Measurements from ENCODE around the gene CNTNAP5. TPM values are rescaled to one million over a fixed set of nuclear protein-coding genes. Genes with fewer than 3 reads are reported as not detected.

CNTNAP5 gene
- total and polyA plus RNA-seq, 3 donors from 2014 or later: 0.29 to 0.39 (median 0.31) TPM

DNA sequence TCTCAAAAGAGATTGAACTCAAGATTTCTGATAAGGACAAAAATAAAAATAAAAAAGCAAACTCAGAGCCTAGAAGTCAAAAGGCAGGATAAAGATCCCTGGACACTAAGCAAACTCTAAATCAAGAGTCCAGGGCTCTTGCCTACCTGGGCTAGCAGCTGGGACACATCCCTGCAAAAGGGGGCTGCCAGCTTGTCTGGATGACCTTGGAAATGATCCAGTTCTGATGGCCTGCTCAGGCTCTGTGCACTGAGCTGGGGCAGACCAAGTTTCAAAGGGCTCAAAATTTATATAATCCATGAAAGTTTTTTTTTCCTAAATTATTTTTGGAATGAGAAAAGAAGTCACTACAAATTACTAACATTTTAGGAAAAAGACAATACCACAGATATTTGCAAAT lies 557.3 kb downstream of the CNTNAP5 start:
- Histone ChIP-seq H3K36me3 (ENCODE audit: low read depth, missing control alignments) (no peaks in the 10 kb centered on the region), H3K4me1 (no peaks in the 10 kb centered on the region), H3K27ac (no peak overlapping the region), H3K9me3 (no peaks in the 10 kb centered on the region), H3K4me3 (no peak overlapping the region), H3K27me3 (no peaks in the 10 kb centered on the region)
- intact Hi-C loops (cut with DNase I; ENCODE audit: low total_unique reads): no loop called here
- no peak for DNase-seq
- TF ChIP-seq CTCF (IDR thresholded peaks at IDR 0.05) (no peak), POLR2A (IDR thresholded peaks at IDR 0.05) (no peak)

DNA sequence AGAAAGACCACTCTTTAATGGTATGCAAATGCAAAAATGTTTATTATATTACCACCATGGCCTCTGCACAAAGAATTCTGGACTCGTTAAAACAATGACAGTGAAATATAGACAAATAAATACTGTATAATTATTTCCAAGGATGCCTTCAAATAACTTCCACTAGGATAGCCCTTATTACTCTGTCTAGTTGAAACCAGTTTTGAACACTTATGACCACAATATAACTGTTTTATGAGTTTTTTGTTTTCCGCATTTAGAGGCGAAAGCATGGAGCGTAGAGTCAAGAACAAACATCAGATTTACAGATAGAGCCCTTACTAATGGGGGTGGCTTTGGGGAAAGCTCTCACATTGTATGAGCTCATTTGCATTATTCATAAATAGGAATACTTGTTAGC lies 559.5 kb downstream of the CNTNAP5 start:
- Histone ChIP-seq H3K27ac (no peak overlapping the region), H3K4me3 (no peak overlapping the region), H3K9me3 (no peaks in the 10 kb centered on the region), H3K27me3 (no peaks in the 10 kb centered on the region), H3K36me3 (ENCODE audit: low read depth, missing control alignments) (no peaks in the 10 kb centered on the region), H3K4me1 (no peaks in the 10 kb centered on the region)
- intact Hi-C loops (cut with DNase I; ENCODE audit: low total_unique reads): no loop called here
- 86 to 91% methylated on average over 4 of the region's 4 CpGs for WGBS, 2 donors
- no peak for DNase-seq
- no peak for TF ChIP-seq CTCF (IDR thresholded peaks at IDR 0.05)
- no peak for TF ChIP-seq POLR2A (IDR thresholded peaks at IDR 0.05)

GRCh38 chr2:124585277-124585676 lies 560.2 kb downstream of the CNTNAP5 start:
- TF ChIP-seq CTCF (IDR thresholded peaks at IDR 0.05): no peak
- no peak for TF ChIP-seq POLR2A (IDR thresholded peaks at IDR 0.05)
- Histone ChIP-seq H3K27ac (no peak overlapping the region), H3K9me3 (no peaks in the 10 kb centered on the region), H3K27me3 (no peaks in the 10 kb centered on the region), H3K4me1 (no peaks in the 10 kb centered on the region), H3K4me3 (no peak overlapping the region), H3K36me3 (ENCODE audit: low read depth, missing control alignments) (no peaks in the 10 kb centered on the region)
- DNase-seq: no peak
- intact Hi-C loops (cut with DNase I; ENCODE audit: low total_unique reads): no loop called here
- 50 to 67% methylated on average over 1 of the region's 1 CpG for WGBS, 2 donors

- 96 to 97% methylated on average over 3 of the region's 3 CpGs for WGBS, 2 donors
Measured at GRCh38 chr2:124586210-124586609, 561.1 kb downstream of the CNTNAP5 start.

More at GRCh38 chr2:124586210-124586609, 561.1 kb downstream of the CNTNAP5 start:
- DNase-seq: no peak
- Histone ChIP-seq H3K4me3 (no peak overlapping the region), H3K9me3 (no peaks in the 10 kb centered on the region), H3K36me3 (ENCODE audit: low read depth, missing control alignments) (no peaks in the 10 kb centered on the region), H3K27me3 (no peaks in the 10 kb centered on the region), H3K4me1 (no peaks in the 10 kb centered on the region), H3K27ac (no peak overlapping the region)
- no peak for TF ChIP-seq CTCF (IDR thresholded peaks at IDR 0.05)
- no peak for TF ChIP-seq POLR2A (IDR thresholded peaks at IDR 0.05)
- intact Hi-C loops (cut with DNase I; ENCODE audit: low total_unique reads): no loop called here
